Measurements from ENCODE around the gene CDH13.

The CDH13 gene

DNA sequence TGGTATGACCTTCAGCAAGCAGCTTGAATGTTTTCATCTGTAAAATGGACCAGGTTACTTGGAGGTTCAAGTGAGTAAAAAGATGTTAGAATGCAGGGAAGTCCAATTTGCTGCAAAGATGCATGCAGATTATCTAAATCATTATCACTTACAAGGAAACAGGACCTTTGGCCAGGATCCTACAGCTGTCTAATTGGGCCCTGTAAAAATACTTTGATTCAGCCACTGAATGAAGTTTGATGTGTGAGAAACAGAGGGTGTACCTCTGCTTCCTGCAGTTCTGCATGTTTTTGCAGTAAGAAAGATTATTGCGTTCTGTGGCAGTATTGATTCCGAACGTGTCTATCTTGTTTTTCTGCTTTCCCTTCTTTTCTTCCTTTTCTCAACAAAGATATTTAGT lies 10.2 kb downstream of the CDH13 start (continued):
- TF ChIP-seq, protein P1, sequence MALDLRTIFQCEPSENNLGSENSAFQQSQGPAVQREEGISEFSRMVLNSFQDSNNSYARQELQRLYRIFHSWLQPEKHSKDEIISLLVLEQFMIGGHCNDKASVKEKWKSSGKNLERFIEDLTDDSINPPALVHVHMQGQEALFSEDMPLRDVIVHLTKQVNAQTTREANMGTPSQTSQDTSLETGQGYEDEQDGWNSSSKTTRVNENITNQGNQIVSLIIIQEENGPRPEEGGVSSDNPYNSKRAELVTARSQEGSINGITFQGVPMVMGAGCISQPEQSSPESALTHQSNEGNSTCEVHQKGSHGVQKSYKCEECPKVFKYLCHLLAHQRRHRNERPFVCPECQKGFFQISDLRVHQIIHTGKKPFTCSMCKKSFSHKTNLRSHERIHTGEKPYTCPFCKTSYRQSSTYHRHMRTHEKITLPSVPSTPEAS (tag by site-specific recombination; IDR thresholded peaks at IDR 0.05), result no peak
- no peak for TF ChIP-seq ZNF311 (tag by site-specific recombination; IDR thresholded peaks at IDR 0.05; ENCODE audit: borderline replicate concordance)
- no peak for TF ChIP-seq SP2 (tag by site-specific recombination; IDR thresholded peaks at IDR 0.05)
- TF ChIP-seq ZFP69B (tag by site-specific recombination; IDR thresholded peaks at IDR 0.05), result no peak
- no peak for TF ChIP-seq ZIC2 (tag by site-specific recombination; IDR thresholded peaks at IDR 0.05)
- TF ChIP-seq PRDM6 (tag by site-specific recombination; IDR thresholded peaks at IDR 0.05), result no peak
- TF ChIP-seq, protein P2, sequence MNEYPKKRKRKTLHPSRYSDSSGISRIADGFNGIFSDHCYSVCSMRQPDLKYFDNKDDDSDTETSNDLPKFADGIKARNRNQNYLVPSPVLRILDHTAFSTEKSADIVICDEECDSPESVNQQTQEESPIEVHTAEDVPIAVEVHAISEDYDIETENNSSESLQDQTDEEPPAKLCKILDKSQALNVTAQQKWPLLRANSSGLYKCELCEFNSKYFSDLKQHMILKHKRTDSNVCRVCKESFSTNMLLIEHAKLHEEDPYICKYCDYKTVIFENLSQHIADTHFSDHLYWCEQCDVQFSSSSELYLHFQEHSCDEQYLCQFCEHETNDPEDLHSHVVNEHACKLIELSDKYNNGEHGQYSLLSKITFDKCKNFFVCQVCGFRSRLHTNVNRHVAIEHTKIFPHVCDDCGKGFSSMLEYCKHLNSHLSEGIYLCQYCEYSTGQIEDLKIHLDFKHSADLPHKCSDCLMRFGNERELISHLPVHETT (tag by site-specific recombination; IDR thresholded peaks at IDR 0.05), result no peak
- TF ChIP-seq, protein P3, sequence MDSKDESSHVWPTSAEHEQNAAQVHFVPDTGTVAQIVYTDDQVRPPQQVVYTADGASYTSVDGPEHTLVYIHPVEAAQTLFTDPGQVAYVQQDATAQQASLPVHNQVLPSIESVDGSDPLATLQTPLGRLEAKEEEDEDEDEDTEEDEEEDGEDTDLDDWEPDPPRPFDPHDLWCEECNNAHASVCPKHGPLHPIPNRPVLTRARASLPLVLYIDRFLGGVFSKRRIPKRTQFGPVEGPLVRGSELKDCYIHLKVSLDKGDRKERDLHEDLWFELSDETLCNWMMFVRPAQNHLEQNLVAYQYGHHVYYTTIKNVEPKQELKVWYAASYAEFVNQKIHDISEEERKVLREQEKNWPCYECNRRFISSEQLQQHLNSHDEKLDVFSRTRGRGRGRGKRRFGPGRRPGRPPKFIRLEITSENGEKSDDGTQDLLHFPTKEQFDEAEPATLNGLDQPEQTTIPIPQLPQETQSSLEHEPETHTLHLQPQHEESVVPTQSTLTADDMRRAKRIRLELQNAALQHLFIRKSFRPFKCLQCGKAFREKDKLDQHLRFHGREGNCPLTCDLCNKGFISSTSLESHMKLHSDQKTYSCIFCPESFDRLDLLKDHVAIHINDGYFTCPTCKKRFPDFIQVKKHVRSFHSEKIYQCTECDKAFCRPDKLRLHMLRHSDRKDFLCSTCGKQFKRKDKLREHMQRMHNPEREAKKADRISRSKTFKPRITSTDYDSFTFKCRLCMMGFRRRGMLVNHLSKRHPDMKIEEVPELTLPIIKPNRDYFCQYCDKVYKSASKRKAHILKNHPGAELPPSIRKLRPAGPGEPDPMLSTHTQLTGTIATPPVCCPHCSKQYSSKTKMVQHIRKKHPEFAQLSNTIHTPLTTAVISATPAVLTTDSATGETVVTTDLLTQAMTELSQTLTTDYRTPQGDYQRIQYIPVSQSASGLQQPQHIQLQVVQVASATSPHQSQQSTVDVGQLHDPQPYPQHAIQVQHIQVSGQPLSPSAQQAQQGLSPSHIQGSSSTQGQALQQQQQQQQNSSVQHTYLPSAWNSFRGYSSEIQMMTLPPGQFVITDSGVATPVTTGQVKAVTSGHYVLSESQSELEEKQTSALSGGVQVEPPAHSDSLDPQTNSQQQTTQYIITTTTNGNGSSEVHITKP (tag by site-specific recombination; IDR thresholded peaks at IDR 0.05), result no peak
- TF ChIP-seq PBX3 (CRISPR knock-in tag; IDR thresholded peaks at IDR 0.05), result no peak

DNA sequence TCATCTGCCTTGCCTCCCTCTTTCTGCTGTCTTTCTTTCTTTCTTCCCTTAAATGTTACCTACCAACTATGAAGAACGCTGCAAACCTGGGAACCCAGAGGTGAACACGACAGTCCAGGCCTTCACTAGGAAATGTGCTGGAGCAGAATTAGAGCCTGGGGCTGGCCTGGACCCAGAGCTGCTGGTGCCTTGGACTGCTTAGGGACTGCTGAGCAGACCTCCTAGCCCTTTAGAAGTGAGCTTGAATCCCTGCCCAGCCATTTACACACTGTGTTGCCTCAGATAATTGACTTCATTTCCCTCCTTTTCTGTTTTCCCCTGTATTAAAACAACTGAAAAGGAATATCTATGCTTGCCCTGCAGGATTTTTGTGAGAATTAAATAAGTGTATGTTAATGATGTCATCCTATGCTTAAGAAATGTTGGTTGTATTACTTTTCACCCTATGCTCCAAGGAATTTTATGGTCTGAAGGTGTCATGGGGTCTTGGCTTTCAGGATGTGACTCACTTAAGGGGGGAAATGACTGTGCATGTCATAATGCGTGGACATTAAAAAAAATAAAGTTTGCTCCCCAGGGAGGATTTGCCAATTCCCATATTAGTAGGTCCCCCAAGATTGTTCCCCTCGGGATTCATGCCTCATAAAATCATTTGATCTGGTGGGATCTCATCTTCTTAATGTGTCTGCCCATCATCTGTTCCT lies 11.5 kb downstream of the CDH13 start:
- POLR2A ChIA-PET, result no interaction called here
- H3K4me3 ChIP-seq (ENCODE audit: low read depth, low read length), result no peak overlapping the region
- H3K27ac ChIP-seq (ENCODE audit: extremely low read depth, low read depth, low read length), result no peak overlapping the region
- H3K9me3 ChIP-seq (ENCODE audit: control insufficient read depth, insufficient read depth, low read depth, low read length), result no peaks in the 10 kb centered on the region
- CTCF ChIA-PET, result interaction anchor here (1.0 to 3.6 kb wide), 4 partner anchors 7 to 718 kb away, joined by 3 to 28 read pairs (median 10); no protein-coding TSS in a partner anchor
- H3K4me1 ChIP-seq (ENCODE audit: control insufficient read depth, insufficient read depth, low read length), result no peaks in the 10 kb centered on the region
- no peaks in the 10 kb centered on the region for H3K36me3 ChIP-seq (ENCODE audit: control insufficient read depth in 2 of 2, insufficient read depth in 1 of 2, low read length in 2 of 2)
- TF ChIP-seq ZNF555 (tag by site-specific recombination; conservative IDR thresholded peaks at IDR 0.05) (no peak), ZNF626 (tag by site-specific recombination; IDR thresholded peaks at IDR 0.05) (no peak), ZNF354C (tag by site-specific recombination; IDR thresholded peaks at IDR 0.05; ENCODE audit: borderline replicate concordance, low read depth) (no peak), ZNF692 (tag by site-specific recombination; IDR thresholded peaks at IDR 0.05) (no peak), OVOL3 (tag by site-specific recombination; IDR thresholded peaks at IDR 0.05) (no peak), ZNF223 (tag by site-specific recombination; IDR thresholded peaks at IDR 0.05) (no peak), BCL11A (tag by site-specific recombination; IDR thresholded peaks at IDR 0.05; ENCODE audit: low read depth) (no peak), ZNF433 (tag by site-specific recombination; IDR thresholded peaks at IDR 0.05; ENCODE audit: low read depth) (no peak), ZBTB26 (tag by site-specific recombination; optimal IDR thresholded peaks at IDR 0.05) (no peak)
- TF ChIP-seq, protein P4, sequence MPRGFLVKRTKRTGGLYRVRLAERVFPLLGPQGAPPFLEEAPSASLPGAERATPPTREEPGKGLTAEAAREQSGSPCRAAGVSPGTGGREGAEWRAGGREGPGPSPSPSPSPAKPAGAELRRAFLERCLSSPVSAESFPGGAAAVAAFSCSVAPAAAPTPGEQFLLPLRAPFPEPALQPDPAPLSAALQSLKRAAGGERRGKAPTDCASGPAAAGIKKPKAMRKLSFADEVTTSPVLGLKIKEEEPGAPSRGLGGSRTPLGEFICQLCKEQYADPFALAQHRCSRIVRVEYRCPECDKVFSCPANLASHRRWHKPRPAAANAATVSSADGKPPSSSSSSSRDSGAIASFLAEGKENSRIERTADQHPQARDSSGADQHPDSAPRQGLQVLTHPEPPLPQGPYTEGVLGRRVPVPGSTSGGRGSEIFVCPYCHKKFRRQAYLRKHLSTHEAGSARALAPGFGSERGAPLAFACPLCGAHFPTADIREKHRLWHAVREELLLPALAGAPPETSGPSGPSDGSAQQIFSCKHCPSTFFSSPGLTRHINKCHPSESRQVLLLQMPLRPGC (tag by site-specific recombination; IDR thresholded peaks at IDR 0.05), result no peak
- TF ChIP-seq, protein P5, sequence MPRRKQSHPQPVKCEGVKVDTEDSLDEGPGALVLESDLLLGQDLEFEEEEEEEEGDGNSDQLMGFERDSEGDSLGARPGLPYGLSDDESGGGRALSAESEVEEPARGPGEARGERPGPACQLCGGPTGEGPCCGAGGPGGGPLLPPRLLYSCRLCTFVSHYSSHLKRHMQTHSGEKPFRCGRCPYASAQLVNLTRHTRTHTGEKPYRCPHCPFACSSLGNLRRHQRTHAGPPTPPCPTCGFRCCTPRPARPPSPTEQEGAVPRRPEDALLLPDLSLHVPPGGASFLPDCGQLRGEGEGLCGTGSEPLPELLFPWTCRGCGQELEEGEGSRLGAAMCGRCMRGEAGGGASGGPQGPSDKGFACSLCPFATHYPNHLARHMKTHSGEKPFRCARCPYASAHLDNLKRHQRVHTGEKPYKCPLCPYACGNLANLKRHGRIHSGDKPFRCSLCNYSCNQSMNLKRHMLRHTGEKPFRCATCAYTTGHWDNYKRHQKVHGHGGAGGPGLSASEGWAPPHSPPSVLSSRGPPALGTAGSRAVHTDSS (tag by site-specific recombination; IDR thresholded peaks at IDR 0.05), result no peak

Data from HEK293 (cell line).